Hematopoietic multipotent progenitor cell treated with erythropoietin and hydrocortisone succinate and interleukin-3 and kit ligand, for 8 days (in vitro differentiated cells): ENCODE measurements around the gene CCDC198.
A peak's percentile ranks its signal among the peaks of the same experiment; 100 is the strongest.

Experiments used
- DNase-seq: peaks from one replicate; pipeline ENCODE4 v3.0.0-alpha.2; 2015

The CCDC198 gene, protein sequence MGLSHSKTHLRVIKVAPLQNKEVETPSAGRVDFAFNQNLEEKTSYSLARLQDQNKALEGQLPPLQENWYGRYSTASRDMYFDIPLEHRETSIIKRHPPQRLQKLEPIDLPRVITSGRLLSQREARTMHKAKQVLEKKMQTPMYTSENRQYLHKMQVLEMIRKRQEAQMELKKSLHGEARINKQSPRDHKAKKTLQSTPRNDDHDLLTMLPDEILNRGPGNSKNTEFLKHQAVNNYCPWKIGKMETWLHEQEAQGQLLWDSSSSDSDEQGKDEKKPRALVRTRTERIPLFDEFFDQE

DNA sequence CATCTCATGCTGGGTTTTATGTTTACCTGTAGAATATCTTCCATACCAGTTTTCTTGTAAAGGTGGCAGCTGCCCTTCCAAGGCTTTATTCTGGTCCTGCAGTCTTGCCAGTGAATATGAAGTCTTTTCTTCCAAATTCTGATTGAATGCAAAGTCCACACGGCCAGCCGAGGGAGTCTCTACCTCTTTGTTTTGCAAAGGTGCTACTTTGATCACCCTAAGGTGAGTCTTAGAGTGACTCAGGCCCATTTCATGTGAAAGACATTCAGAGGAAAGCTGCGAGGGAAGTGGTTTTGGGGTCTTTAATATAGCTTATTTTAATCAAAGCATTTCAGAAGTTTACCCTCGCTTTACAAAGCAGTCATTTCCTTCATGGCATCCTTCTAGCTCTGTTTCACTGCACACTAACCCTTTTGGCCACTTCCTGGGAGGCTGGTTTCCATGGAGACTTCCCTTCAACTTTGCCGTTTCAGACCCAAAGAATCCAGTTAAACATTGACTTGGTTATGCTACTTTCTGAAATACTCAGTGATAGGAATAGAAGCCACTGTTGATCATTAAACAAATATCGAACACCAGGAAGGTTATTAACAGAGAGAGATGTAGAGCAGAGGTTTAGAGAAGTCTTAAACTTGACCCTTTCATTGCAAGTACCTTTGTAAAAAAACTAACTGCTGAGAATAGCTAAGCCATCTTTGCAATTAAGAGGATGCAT, at the start of gene CCDC198:
Gene CCDC198, minus strand, starts transcription at position 391 of the 715 bp plus-strand sequence. Its CDS starts 142 bp downstream, at position 249.
- no peak for DNase-seq

DNA sequence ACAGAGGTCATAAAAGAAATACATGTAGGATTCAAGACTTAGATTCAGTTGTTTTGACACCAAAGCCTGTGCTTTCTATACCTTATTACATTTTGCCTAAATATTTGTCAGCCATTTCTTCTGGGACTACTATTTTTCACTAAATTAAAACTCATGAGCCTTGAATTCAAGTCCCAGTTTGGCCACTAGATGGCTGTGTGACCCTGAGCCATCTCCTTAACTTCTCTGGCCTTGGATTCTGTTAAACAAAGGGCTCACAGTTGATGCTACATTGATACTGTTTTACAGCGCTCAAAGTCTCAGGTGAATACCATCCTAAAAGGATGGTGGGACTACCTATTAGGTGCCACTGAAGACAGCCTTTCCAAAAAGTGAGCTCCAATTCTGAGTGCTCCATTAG, 39.6 kb upstream of the CCDC198 start:
- peak; percentile 40 for DNase-seq

DNA sequence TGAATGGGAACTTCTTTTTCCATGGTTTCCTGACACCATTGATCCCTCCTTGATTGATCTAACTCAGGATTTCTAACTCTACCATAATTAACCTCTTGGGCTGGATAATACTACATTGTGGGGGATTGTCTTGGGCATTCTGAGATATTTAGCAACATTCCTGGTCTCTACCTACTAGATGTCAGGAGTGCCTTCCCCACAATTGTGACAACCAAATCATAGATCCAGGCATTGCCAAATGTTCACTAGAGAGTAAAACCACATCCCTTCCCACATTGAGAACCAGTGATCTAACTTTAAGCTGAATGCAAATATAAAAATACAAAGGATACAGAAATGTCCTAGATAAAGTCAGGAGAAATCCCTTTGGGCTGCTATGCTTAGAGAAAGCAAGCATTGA, 36.9 kb upstream of the CCDC198 start:
- no peak for DNase-seq

DNA sequence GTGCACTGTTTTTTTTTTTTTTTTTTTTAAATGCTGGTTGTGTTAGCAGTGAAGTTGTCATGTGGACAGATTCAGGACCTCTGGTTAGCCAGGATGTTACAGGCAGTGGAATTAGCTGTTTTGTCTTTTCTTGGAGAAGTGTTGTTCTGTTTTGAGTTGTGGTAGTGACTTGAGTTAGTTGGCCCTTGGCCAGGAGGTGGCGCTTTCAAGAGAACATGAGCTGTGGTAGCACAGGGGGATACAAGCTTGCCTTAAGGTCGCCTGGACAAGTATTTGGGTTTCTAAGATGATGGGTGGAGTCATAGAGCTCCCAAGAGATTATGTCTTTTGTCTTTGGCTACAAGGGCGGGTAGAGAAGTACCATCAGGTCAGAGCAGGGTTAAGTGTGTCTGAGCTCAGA, 33.3 kb upstream of the CCDC198 start:
- no peak for DNase-seq

DNA sequence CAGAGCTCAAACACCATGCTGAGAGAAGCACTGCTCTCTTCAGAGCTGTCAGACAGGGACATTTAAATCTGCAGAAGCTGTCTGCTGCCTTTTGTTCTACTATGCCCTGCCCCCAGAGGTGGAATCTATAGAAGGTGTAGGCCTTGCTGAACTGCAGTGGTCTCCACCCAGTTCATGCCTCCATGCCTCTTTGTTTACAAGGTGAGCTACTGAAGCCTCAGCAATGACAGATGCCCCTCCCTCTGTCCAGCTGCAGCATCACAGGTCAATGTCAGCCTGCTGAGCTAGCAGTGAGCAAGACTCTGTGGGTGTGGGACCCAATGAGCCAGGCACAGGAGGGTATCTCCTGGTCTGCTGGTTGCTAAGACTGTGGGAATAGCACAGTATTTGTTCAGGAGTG, 25.4 kb upstream of the CCDC198 start:
- DNase-seq: no peak

DNA sequence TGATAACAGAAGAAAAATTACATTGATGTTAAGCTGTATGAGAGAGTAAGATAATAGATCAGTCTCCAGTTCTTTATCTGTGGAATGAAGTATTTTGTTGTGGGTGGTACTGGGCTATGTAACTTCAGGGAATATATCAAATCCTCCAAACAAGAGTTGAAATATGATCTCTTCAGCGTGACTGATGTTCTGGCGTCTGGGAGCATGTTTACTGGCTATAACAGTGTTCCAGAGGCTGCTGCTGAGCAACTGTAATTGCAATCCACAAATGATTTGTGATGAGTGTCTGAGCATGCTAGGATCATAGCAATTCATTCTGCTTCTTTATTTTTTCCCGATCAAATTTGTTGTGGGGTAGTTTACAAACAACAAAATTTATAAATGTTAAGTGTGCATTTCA, 18.6 kb upstream of the CCDC198 start:
- DNase-seq: no peak

DNA sequence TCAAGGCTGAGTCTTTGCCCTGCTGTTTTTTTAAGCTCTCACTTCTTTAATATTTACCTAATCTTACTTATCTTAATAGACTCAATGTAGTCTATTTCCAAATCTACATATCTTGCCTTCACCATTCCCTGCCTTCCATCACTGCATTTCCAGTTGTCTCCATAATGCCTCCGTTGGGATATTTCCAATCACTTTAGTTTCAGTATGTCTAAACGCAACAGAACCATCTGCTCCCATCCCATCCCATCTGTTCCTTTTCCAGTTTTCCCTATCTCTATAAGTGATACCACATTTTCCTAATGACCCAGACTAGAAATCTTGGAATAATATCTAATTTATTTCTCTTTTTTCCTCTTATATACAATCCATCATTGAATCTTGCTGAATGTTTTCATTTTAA, 15.1 kb upstream of the CCDC198 start:
- DNase-seq: no peak

DNA sequence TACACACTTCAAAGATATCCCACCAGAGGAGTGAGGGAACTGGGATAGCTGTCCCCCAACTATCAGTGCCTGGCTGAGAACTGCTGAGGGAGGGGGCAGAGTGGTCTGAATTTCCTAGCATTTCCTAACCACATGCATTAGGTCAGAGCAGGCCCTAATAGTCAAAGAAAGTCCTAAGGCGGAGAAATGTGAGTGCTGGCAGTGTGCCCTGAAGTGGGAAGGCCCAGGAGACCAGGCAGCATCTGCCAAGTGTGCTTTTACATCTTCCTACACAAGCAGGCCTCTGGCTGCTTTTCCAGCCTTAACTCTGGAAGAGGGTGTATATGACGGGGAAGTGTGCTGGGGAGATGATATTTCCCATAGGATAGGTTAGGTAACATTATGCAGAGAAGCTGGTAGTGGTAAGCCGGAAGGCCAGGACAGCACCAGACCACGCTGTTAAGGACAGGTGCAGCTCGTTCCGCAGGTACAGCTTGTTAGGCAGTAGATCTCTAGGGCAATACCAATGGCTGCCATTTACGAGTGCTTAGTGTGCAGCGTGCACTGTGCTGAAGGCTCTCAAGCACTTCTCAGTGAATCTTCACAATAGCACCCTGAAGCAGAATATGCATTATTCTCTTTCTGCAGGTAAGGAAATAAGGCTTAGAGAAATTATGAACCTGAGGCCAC, 9.1 kb upstream of the CCDC198 start:
- DNase-seq: no peak

DNA sequence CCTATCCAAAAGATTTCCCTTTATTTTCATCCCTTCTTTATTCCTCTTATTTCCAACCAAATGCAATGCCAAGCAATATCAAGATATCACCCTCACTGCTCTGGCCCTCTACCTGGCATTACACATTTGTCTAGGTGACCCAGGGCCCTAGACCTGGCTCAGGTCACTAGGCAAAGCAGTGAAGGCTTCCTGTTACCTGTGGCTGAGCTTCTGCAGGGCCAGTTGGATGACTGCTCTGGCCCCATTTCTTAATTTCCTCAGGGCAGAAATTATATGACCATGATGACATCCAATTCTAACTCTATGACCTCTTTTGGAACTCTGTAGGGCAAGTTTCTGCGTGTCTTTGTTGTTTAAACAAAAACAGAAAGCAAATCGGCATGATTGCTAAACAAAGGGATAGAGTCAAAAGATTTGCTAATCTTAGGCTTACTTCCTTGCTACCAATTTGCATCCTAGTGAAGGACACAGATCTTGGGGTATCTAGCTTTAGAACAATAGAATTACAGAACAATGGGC, 7.4 kb upstream of the CCDC198 start:
- DNase-seq: no peak

DNA sequence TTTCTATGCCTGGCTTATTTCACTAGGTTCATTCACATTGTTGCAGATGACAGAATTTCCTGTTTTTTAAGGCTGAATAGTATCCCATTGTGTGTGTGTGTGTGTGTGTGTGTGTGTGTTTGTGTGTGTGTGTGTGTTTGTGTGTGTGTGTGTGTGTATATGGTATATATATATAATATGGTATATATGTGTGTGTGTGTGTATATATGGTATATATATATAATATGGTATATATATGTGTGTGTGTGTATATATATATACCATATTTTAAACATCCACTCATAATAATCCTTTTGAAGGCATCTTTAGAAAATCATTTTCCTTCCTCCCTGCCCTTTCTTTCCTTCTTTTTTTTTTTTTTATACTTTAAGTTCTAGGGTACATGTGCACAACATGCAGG, 5.0 kb upstream of the CCDC198 start:
- DNase-seq: no peak

DNA sequence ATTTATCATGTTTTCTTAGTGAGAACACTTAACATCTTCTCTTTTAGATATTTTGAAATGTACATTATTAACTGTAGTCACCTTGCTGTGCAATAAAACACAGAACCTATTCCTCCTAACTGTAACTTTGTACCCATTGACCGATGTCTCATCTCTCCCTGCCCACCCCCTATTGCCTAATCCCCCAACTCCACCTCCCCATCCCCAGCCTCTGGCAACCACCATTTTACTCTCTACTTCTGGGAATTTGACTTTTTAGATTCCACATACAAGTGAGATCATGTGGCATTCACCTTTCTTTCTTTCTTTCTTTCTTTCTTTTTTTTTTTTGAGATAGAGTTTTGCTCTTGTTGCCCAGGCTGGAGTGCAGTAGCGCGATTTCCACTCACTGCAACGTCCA, 4.4 kb upstream of the CCDC198 start:
- no peak for DNase-seq

DNA sequence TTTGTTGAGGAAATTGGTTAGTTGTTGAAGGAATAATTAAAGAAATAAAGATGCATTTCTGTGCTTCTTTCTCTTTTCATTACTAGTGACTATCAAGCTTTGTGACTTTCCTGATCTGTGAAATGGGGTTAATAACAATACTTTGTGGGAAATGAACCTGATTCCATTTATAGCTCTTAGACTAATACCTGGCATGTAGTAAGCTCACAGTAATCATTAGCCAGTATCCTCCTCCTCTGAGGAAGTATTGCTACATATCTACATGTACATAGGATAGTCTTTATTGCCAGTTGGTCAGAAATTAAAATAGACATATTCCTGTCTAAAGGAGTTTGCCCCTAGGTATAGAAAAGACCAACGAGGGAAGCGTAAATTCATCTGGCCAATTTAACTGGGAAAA, 1.8 kb upstream of the CCDC198 start:
- DNase-seq: no peak

DNA sequence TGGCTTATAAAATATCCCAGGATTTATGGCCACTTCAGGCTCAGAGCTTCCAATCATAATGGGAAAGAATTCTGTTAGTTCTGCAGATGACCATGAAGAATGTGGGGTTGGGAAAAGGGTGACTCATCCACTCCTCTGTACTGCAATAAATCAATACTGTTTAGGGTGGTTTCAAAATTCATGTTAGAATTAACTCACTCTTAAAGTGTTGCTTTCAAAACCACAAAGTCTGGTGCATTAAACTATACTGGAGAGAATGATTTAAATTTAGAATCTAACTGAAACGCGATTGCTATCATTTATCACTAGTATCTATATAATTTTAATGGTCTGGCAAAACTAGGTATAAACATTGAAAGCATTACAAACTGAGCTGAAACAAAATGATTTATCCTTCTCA, 798 bp downstream of the CCDC198 start:
- DNase-seq: no peak

DNA sequence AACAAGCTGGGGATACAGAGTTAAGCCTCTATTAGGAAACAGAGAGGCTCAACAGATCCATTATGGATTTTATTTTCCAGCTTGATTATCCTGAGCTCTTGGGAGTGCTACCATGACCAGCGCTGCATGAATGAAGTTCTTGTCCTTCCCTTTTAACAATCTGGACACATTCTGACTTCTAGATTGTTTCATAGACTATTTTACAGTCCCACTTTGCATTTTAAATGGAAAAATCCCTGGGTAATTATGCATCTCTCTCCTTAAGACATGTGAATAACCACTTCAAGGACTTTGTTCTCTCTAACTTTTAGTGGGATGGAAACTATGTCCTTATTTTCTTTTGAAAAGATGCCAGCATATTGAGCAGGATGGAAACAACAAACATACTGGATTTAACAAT, 2.0 kb downstream of the CCDC198 start:
- no peak for DNase-seq

DNA sequence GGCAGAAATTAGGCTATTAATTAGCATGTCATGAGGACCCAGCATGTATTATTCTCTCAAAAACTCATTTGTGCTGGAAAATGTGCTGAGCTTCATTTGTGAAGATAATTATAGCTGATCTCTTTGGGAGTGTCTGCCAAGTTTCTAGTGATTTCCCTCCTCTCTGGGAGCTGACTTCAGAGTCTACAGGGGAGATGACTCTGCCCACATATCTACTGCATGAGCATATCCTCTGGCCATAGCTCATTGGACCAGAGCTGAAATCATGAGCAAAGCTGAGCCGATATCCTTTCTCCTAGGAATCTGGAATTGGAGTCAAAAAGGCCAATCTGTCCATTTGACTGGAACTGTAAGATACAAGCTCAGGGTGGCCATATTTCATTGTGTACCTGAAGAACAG, 5.9 kb downstream of the CCDC198 start:
- DNase-seq: no peak

DNA sequence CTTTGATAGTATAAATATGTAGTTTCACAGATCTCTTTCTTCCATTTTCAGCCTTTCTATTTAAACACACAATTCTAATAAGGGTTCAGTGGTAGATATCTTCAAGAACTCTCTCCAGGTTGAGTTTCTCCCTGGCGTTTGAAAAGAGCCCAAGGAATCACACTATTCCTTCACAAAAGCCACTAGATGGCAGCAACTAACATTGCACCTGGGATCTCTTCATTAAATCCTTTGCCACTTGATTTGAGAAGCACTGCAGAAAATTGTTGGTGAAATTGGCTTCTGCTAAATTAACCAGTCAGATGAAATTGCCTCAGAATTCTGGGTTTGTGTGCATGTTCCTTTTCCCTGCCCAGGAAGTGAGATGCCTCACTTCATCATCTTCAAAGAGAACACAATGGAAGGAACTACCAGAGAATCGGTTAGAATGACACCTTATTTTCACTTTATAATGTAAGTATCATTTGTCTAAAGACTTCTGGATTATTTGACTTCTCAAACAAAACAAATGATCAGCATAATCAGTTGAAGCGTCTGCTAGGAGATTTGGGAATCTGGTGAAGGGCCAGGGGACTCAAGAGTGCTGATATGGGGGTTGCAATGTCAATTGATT, 6.8 kb downstream of the CCDC198 start:
- peak; percentile 46 for DNase-seq

DNA sequence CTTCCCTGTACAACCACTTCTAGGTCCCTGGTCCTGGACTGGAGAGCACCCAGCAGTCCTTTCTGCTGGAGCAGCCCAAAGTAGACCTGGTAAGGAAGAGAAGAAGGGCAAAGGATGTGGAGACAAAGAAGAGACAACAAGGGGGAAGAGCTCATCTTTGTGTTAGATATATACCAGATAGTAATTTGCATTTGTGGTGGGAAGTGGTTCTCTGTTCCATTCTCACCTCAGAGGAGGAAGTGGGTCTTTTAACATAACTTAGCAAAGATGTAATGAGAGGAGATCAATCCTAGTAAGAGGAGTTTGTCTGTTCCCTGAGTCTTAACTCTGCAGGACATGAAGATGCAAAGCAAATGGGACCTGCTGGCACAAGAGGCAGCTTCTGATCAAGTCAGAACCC, 8.0 kb downstream of the CCDC198 start:
- no peak for DNase-seq

DNA sequence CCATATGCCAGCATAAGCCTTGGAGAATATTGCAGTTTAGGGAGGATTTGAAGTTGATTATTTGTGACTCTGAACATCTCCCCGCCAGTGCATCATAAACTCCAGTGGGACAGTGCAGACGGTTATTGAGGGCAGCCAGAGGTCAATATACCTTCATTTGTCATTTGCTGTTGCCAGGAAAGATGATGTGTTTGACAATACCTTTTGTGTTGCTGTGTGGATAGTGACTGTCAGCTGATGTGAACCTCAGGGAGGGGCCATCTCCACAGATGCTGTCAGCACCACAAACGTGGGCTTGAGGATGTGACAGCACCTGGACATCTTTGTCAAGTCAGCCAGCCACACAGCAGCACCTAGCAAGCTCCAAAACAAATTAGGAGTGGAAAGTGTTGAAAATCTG, 11.5 kb downstream of the CCDC198 start:
- no peak for DNase-seq

DNA sequence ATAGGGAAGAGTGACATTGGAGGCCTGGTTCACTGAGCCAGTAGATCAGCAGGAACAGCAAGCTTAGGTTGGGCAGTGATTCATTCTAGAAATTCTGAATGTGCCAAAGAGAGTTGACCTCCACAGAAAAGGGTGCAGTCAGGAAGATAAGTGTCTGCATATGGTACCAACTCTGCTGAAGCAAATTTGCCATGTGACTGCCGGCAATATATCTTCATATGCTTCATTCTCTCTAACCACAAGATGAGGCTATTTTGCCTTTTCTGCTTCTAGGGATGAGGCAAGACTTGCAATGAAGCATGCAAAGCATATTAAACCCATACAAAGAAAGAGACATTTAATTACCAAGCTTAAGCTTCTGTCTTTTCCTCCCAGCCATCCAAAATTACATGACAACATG, 13.6 kb downstream of the CCDC198 start:
- no peak for DNase-seq

DNA sequence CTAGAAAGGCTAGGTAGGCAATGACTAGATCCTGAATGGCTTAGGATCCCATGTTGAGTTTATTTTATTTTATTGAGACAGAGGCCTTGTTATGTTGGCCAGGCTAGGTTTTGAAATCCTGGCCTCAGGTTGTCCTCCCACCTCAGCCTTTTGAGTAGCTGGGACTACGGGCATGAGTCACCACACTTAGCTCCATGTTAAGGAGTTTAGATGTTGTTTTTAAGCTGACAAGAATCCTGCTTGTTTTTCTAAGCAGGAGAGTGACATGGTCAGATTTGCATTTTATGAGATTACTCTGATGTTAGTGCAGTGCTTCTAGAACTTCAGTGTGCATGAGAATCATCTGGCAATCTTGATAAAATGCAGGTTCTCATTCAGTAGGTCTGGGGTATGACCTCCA, 14.5 kb downstream of the CCDC198 start:
- DNase-seq: no peak

DNA sequence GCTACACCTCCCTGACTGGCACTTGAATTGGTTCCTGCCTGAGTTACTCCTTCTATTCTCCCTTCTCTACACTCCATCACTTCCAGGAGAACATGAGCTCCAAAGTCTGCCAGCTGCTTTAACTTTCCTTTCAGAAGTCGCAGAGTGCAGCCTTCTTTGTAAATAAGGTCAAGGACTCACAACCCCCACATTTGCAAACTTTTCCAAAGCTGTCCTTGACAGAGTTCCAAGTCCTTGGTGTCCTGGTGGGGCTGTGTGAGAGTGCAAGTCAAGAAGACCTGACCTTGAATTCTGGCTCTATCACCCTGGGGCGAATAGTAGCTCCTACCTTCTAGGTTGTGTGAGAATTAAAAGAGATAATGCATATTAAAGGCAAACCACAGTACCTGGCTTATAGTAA, 15.6 kb downstream of the CCDC198 start:
- DNase-seq: no peak

DNA sequence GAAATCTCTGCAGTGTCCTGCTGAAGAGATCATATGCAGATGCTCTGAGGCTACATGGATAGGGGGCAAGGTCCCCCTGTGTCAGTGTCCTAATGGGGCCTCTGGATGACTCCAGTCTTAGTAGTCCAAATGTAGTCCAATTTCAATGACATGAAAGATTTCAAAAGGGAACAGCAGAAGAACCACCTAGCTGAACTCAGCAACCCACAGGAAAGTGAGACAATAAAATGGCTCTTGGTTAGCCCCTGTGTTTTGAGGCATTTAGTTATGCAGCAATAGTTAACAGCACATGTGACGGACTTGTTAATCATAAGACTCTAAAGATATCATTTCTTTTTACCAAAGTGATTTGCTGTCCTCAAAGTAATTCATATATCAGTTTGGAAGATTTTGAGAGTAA, 22.7 kb downstream of the CCDC198 start:
- no peak for DNase-seq

DNA sequence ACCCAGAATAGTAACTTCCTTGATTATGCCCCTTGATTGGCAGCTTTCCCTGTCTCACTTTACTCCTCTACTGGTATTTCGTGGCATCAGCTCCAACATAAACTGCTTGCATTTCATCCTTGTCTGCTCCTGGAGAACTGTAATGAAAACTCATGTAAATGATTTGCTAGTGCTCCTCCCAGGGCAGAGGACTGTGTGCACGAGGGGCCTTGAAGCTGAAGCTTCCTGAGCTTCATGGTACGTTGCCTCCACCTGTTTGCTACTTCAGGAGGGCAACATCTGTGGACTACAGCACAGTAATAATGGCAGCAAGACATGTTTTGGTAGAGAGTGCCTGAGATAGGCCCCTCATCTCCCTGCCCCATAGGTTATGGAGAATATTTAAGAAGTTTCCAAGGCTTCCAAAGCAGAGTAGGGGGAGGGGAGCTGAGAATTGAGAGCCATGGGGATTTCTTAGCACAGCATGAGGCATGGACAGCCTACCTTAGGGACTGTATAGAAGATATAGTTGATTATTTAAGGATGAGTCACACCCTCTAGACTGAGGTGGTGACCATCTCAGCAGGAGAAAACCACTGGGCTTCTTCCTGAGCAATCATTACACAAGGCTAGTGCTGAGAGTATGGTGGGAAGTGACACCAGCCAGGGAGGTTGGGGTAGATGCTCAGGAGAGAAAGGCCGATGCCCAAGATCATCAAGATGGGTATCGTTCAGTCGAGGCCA, 29.5 kb downstream of the CCDC198 start:
- DNase-seq: no peak
